Inferior parietal cortex (tissue), 1 donor: ENCODE measurements around the gene BCL3.
"Not testable (repeated sequence)": the region's sequence is repeated elsewhere in the genome, so short reads cannot be mapped to it uniquely, and the experiment has no call there.

Experiments
- DNase-seq: peaks from one replicate; pipeline ENCODE4 v3.0.0-alpha.2; 2016; ENCODE audit errors: extremely low spot score

The BCL3 gene

DNA sequence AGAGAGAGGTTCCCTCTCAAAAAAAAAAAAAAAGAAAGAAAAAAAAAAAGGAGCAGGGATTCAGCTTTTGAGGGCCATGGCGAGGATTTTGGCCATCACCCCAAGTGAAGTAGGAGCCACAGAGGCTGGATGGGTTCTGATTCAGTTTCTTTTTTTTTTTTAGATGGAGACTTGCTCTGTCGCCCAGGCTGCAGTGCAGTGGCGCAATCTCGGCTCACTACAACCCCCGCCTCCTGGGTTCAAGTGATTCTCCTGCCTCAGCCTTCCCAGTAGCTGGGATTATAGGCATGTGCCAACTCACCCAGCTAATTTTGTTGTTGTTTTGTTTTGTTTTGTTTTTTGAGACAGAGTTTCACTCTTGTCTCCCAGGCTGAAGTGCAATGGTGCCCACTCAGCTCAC lies 27.1 kb upstream of the BCL3 start:
- not testable (repeated sequence) for DNase-seq

DNA sequence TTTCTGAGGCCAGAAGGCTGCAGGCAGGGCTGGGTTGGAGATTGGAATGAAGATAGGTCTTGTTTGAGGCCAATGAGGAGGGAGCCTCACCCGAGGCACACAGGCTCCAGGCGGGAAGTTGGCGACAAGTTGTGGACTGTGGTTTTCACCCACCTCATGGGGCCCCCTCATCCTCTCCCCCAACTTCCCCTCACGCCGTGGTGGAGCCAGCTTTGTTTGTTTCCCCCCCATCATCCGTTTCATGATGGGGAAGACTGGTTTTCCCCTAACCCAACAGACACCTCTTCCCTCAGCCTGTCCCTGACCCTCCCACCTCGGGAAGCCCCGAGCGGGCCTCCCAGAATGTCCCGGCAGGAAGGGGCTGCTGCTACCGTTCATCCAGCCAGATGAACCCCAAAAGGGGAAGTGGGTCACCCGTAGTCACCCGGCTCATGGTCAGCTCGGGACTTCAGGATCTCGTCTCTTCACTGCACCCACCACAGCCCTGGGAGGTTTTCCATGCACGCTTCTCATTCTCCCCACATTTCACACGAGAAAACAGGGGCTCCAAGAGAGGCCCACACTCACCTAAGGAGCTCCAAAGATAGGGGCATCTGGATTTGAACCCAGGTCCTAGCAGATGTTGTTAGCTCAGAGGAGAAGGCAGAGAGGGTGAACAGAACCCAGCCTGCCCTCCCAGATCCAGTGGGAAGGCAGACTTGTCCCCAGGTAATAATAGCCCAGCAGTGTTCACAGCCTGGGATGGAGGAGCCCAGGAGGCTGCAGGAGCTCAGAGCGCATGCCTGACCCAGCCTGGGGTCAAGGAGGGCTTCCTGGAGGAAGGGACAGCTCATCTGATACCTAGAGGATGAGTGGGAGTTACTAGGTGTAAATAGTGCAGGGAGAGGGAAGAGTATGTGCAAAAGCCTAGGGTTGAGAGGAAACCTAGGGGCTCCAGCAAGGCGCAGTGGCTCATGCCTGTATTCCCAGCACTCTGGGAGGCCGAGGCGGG lies 26.1 kb upstream of the BCL3 start:
- DNase-seq, result no peak

DNA sequence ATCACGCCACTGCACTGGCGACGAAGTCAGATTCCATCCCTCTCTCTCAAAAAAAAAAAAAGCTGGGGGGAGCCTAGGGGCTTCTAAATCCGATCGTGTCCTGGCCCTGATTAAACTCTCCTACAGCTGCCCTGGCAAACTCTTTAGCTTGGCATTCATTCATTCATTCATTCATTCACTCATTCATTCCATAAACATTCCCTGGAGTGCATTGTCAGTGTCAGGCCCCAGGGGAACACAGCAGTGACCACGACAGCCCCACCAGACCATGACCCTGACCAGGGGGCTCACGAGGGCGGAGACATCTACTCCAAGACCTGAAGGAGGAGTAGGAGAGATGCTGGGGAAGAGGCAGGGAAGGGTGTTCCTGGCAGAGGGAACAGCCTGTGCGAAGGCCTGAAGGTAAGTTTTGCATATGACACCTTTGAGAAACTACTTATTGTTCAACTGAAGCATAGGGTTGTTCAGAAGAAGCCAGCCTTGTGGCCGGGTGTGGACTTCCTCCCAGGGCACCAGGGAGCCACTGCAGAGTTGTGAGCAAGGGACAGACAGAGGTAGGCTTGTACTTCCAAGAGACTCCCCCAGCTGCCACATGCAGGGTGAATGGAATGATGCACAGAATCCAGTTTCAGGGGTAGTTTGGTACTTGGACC lies 25.1 kb upstream of the BCL3 start:
- DNase-seq, result no peak

DNA sequence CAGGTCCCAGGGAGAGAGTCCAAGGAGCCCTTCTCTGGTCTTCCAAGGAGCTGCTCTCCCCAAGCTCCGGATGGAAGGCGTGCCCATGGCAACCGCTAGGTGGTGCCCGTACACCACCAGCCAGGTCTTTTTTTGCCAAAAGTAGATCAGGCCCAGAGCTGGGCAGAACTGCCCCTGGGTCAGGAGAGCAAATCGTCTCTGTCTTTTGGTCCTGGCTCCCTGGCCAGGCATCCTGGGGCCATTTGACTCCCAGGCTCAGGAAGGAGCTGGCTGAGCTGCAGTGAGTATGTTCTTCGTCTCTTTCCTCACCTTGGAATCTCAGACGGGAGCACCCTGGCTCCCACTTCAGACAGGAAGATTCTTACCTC lies 24.6 kb upstream of the BCL3 start:
- DNase-seq, result peak; percentile 77

DNA sequence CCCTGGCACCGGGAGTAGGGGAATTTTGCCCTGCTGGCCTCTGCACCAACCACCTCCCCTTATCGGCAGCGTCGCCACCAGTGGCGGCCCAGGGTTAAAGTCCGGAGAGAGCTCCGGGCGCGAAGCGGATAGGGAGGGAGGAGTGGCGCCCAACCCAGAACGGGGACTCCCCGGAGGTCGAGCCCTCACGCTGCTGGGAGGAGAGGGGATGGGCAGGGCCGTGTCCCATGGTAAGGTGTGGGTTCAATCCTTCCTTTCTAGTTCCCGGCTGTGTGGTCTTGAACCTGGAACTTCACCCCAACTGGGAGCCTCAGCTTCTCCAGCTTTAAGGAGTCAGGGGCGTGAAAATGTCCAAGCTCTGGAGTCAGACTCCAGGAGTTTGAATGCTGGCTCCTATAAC lies 23.3 kb upstream of the BCL3 start:
- DNase-seq, result no peak

DNA sequence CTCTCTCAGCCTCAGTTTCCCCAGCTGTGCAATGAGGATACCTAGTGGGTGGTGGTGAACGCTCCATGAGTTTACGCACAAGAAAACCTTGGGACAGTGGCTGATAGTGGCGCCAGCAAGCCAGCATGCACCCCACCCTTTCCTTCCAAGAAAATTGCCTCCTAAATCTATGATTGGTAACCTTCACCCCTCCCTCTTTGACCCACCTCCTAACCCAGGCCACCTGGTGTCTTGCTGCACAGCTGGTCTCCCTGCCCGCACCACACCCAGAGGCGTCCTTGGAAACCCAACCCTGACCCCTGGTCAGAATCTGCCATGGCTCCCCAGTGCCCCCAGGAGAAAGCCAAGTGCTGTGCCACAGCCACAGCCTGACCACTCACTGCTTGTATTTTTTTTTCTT lies 22.8 kb upstream of the BCL3 start:
- no peak for DNase-seq

DNA sequence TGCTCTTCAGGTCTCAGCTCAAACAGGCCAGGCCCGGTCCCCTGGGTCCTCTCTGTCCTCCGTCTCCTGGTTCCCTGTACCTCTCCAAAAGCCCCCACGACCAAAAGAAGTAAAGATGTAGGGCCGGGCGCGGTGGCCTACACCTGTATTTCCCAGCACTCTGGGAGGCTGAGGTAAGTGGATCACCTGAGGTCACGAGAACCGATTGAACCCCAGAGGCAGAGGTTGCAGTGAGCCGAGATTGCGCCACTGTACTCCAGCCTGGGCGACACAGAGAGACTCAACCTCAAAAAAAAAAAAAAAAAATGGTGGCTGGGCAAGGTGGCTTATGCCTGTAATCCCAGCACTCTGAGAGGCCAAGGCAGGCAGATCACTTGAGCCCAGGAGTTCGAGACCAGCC lies 22.0 kb upstream of the BCL3 start:
- no peak for DNase-seq

DNA sequence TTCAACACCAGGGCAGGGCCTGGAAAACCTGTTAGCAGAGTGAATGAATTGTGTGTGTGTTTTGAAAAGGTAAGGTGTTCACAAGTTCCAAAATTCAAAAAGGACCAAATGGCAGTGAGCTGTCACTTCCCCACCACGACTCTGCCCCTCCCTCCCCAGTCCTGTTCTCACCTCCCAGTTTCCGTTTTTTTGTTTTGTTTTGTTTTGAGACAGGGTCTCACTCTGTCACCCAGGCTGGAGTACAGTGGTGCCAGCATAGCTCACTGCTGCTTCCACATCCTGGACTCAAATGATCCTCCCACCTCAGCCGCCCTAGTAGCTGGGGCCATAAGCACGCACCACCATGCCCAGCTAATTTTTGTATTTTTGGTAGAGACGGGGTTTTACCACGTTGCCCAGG lies 20.3 kb upstream of the BCL3 start:
- no peak for DNase-seq

DNA sequence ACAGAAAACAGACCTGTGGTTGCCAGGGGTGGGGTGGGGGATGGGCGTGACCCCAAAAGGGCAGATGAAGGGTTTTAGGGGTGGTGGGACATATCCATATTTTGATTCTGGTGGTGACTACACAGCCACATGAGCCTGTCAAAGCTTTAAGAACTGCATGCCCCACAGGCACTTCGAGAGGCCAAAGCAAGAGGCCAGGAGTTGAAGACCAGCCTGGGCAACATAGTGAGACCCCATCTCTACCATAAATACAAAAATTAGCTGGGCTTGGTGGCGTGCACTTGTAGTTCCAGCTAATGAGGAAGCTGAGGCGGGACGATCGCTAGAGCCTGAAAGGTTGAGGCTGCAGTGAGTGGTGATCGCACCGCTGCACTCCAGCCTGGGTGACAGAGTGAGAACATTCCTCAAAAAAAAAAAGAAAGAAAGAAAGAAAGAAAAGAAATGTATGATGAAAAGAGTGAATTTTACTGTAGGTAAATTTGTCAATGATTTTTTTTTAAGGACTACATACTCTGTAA lies 18.9 kb upstream of the BCL3 start:
- DNase-seq, result no peak

DNA sequence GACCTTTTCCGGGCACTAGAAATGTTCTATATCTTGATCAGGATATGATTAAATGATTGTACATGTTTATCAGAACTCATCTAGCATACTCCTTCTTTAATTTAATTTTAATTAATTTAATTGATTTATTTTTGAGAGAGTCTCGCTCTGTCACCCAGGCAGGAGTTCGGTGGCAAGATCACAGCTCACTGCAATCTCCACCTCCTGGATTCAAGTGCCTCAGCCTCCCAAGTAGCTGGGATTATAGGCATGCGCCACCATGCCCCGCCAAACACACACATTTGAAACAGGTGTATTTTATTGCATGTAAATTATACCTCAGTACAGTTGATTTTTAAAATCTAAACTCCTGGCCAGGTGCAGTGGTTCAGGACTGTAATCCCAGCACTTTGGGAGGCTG lies 17.4 kb upstream of the BCL3 start:
- no peak for DNase-seq

DNA sequence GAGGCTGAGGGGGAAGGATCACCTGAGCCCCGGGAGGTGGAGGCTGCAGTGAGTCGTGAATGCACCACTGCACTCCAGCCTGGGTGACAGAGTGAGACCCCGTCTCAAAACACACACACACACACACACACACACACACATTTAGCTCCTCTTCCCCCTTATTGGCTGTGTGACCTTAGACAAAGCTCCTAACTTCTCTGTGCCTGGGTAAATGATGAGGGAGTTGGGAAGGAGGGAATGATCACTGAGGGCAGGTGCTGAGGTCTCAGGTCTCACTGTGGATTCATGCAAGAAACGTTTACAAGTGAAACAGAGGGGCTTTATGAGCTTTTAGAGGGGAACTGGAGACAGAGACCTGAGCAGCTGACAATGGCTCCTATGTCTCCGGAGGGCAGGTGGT lies 16.9 kb upstream of the BCL3 start:
- no peak for DNase-seq

DNA sequence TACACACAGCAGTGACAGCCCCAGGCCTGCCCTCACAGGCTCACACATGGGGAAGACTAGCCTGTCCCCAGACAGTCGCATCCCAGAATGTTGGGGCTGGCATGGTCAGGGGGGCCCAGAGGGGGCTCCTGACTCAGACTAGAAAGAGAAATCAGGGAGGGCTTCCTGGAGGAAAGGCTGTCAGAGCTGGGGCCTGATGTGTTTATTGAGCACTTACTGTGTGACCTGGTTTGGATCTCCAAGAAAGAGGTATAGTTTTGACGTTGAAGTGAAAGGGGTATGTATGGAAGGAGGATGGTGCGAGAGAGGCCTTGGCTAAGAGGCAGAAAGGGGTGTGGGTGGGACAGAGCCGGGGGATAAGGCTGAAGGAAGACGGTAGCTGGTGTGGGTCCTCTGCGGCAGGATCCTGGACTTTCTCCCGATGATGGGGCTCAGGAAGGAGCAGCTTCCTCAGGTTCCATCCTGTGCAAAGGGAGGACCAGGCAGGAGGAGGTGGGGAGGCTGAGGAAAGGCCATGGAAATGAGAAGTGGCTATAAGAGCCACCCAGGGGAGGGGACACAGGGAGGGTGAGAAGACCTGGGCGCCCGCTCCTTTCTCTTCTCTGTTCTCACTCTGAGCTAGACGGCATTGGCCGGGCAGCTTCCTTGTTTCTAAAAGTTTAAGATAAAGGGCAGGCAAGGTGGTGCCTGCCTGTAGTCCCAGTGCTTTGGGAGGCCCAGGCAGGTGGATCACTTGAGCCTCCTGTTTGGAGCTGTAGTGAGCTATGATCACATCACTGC lies 16.1 kb upstream of the BCL3 start:
- DNase-seq, result no peak

DNA sequence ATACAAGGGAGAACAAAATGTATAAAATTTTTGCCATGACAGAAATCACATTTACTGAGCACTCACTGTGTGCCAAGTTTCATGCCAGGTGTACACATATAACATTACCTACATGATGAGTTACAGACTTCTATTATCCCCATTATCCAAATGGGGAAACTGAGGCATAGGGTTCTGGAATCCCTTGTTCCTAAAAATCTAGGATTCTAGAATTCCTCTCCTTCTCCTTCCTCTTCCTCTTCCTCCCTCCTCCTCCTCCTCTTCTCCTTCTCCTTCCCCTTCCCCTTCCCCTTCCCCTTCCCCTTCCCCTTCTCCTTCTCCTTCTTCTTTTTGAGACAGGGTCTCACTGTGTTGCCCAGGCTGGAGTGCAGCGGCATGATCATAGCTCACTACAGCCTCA lies 14.2 kb upstream of the BCL3 start:
- DNase-seq, result no peak

DNA sequence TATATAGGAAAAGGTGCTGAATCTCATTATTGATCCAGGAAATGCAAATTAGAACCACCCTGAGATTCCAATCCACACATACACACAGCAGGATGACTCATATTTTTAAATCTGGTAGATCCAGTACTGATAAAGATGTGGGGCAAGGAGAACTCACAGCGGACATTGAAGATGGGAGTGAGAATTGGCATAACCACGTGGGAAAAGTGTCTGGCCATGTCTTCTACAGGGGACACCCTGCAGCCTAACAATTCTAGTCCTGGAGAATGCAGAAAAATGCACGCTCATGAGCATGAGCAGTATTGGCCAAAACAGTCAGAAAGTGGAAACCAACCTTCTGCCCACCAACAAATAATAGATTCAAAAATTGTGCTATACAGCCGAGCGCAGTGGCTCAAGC lies 13.5 kb upstream of the BCL3 start:
- DNase-seq, result no peak

DNA sequence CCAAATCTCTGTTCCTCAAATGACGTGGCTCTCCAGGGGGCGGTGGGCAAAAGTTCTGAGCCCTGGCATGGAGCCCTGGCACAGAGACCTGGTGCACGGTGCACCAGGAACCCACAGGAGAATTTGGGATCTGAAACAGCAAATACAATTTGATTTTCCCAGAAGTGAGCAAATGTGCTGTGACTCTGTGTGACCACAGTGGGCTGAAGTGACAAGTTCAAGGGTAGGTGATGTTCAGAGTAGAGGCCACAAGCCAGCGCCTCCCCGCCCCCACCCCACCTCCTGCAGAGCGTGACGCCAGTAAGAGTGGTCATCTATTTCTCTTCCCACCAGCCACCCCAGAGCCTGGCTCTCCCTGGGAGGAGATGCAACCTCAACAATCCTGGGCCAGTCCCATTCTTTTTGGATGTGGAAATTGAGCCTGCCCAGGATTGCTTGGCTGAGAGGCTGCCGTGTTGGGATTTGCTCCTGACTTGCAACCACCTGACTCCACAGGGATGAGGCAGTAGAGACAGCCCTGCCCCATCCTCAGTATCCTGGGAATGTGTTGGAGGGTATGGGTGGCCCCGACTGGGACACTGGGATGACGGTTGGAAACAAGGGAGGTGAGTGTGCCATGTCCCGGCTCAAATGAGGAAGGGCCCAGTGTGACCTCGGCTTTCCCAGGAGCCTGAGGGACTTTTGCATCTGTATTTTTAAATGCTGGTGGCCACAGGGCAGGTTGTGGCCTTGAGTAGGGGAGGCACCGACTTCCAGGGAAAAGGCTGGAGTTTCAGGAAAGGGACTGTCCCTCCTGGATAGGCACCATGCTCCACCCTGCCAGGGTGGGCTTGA lies 11.1 kb upstream of the BCL3 start:
- DNase-seq, result no peak

DNA sequence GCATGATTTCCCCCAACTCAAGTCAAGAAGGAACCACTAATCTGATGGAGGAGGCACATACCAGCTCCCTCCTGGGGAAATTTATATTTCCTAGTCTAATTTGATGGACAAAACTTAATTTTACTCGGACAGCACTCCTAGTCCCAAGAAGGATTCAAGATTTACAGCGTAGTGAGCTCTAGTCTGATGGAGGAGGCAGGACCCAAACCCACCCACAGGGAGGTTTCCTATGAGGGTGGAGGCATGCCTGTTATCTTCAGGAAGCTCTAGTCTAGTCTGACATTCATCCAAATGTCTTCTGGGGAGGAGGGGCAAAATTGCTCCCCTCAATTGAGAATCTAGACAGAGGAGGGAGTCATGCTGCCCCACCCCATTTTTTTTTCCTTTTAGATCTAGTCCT lies 10.4 kb upstream of the BCL3 start:
- no peak for DNase-seq

DNA sequence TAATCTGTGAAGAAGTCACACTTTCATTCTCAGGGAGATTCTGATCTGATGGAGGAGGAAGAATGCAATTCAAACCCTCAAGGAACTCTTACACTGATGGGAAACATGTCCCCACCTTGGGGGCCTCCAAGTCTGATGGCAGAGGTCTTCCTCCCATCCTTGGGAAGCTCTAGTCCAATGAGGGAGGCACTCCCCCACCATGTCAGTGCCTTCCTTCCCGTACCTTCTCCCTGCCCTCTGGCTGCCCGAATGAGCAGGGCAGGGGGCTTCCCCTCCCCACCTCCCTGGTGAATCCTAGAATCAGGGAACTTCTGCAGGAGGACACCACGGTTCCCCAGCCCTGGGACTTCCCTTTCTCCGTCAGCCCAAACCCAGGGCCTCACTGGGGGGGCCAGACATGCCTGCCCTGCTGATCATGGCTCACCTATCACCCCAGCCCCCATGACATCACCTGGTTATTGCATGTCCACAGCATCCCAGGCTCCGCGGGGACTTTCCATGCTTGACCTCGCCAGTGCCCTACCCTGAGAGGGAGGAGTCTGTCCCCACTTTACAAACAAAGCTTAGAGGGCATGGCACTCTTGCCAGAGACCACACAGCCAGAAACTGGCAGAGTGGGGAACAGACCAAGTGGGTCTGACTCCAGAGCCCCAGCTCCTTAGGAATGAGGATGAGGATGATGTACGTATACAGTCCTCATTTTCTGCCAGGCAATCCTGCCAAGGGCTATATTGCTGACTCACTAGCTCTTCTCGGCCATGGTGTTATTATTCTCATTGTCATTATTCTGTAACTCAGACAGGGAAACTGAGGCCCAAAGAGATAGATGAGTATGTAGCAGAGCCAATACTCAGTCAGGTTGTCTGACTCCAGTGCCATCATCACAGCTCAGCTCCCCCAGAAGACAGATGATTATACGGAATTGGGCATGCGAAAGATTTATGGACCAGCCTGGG lies 9.6 kb upstream of the BCL3 start:
- DNase-seq, result no peak

DNA sequence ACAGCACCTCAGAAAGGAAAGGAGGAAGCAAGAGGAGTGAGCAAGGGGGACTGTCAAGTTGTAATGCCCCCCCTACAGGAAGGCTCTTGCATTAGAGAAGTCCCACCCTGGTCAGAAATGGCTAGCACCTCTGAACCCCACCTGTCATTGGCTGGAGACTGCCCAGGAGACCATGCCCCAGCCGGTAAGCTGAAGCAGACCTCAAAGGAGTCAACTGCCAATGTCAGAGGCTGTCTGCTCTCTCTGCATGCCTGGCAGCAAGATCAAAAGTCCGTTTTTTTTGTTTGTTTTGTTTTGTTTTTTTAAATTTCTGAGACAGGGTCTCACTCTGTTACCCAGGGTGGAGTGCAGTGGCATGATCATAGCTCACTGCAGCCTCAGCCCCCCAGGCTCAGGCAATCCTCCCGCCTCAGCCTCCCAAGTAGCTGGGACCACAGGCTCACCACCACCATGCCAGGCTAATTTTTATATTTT lies 8.1 kb upstream of the BCL3 start:
- no peak for DNase-seq

DNA sequence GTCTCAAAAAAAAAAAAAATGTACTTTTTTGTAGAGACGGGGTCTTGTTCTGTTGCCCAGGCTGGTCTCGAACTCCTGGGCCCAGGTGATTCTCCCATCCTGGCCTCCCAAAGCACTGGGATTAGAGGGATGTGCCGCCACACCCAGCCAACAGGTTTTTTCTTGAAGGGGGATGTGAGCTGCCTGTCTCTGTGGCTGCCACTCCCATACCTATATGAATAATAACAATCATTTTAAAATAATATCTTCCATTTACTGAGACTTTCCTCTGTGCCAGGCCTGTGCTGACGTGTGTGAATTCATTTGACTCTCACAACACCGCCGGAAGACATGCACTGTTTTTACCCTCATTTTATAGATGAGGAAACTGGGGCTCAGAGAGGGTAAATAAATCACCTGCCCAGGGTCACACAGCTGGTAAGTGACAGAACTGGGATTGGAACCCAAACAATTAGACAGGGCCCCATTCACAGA lies 7.2 kb upstream of the BCL3 start:
- no peak for DNase-seq

DNA sequence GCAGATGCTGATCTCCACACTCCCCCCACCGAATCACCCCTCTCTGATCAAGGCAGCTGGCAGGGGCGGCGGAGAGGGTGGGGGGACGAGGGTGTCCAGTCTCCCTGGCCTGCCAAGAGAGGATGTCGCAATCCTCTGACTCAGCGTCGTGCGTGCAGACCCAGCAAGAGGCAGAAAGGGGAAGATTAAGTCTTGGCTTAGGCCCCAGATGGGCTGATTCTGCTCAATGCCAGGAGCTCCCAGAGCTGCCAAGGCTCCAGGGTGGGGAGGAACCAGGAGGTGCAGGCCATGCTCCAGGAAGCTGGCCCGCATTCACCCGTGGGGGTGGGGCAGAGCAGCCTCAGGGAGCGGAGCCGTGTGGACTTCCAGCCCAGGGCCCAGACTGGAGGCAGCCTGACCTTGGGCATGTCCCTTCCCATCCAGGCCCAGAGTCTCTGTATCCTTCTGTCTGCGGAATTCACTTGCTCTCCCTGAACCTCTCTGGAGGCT lies 6.6 kb upstream of the BCL3 start:
- DNase-seq, result peak; percentile 77
